Fibroblast of lung (primary cell): ENCODE data around the gene PRSS12. TPM values are rescaled to one million over a fixed set of nuclear protein-coding genes. Genes with fewer than 3 reads are reported as not detected.

Experiments
- DNase-seq, 2 donors: peaks; one replicate each; pipeline versions ENCODE4 v3.0.0 to v3.0.0-alpha.2; 2010; ENCODE audit warnings: low read depth in 2 of 2
- H2AFZ ChIP-seq: 2 replicates; pipeline ENCODE4 v1.5.1; 2012; ENCODE audit warnings: low read length, control low read depth, inconsistent platforms
- H3K27ac ChIP-seq: 2 replicates; pipeline ENCODE4 v1.5.1; 2011; ENCODE audit warnings: low read length, control low read depth; ENCODE audit not compliant: insufficient read depth
- H3K27me3 ChIP-seq: 2 replicates; pipeline ENCODE4 v1.5.1; 2011; ENCODE audit warnings: mild to moderate bottlenecking, low read length; ENCODE audit not compliant: control insufficient read depth, insufficient read depth
- H3K36me3 ChIP-seq: 2 replicates; pipeline ENCODE4 v1.5.1; 2011; ENCODE audit warnings: low read length; ENCODE audit not compliant: control insufficient read depth, insufficient read depth
- H3K4me1 ChIP-seq: 2 replicates; pipeline ENCODE4 v1.5.1; 2011; ENCODE audit warnings: low read length; ENCODE audit not compliant: control insufficient read depth, insufficient read depth; ENCODE audit errors: extremely low read depth
- H3K4me2 ChIP-seq: 2 replicates; pipeline ENCODE4 v1.5.1; 2011; ENCODE audit warnings: low read length, control low read depth; ENCODE audit not compliant: insufficient read depth; ENCODE audit errors: extremely low read depth
- H3K4me3 ChIP-seq, 4 experiments: fragments of 200-600 bp in 1 of 4; sonication (generic) in 1 of 4; replicated peaks in 1 of 4; 2 replicates each; pipeline ENCODE4 v1.5.1; 2011 to 2016; ENCODE audit warnings: low read length in 4 of 4, low read depth in 3 of 4, mild to moderate bottlenecking in 3 of 4, control low read depth in 2 of 4, inconsistent platforms in 1 of 4, mixed read lengths in 1 of 4; ENCODE audit not compliant: insufficient read depth in 1 of 4; ENCODE audit errors: control extremely low read depth in 1 of 4
- H3K79me2 ChIP-seq: 2 replicates; pipeline ENCODE4 v1.5.1; 2012; ENCODE audit warnings: mild to moderate bottlenecking, low read length, inconsistent platforms; ENCODE audit not compliant: control insufficient read depth, insufficient read depth
- H3K9ac ChIP-seq: 2 replicates; pipeline ENCODE4 v1.5.1; 2011; ENCODE audit warnings: mild to moderate bottlenecking, low read length, control low read depth; ENCODE audit not compliant: insufficient read depth
- H3K9me3 ChIP-seq: 2 replicates; pipeline ENCODE4 v1.5.1; 2012; ENCODE audit warnings: low read depth, low read length; ENCODE audit not compliant: control insufficient read depth, insufficient read depth
- H4K20me1 ChIP-seq: 2 replicates; pipeline ENCODE4 v1.5.1; 2011; ENCODE audit warnings: low read length; ENCODE audit not compliant: control insufficient read depth, insufficient read depth; ENCODE audit errors: extremely low read depth
- CTCF ChIP-seq, 2 donors: IDR thresholded peaks in 1 of 2; conservative IDR thresholded peaks in 1 of 2; 1 replicate in 1 of 2; 2 replicates in 1 of 2; pipeline ENCODE4 v1.5.1; 2011 to 2012; ENCODE audit warnings: low read length in 2 of 2, control low read depth in 1 of 2, inconsistent platforms in 1 of 2, low read depth in 1 of 2, mild to moderate bottlenecking in 1 of 2
- EZH2 ChIP-seq: IDR thresholded peaks from 2 replicates; pipeline ENCODE4 v1.5.1; 2012; ENCODE audit warnings: low read length, control low read depth, mild to moderate bottlenecking; ENCODE audit errors: missing control alignments
- polyA plus RNA-seq, 2 donors: library from polyadenylated mRNA; depleted of rRNA in 1 of 2; stranded (reverse) in 1 of 2; unstranded in 1 of 2; fragments of >200 nt; gene quantifications; 2 replicates each; pipeline ENCODE4 v1.2.1, GENCODE V29; 2011 to 2012; ENCODE audit warnings: missing spikeins in 1 of 2
- total RNA-seq: library from RNA; depleted of rRNA; stranded (reverse); fragments of >200 nt; gene quantifications from 2 replicates; pipeline ENCODE4 v1.2.1, GENCODE V29; 2014

Gene PRSS12
- total and polyA plus RNA-seq, 2 donors (not counting 1 experiment from before 2014, with no cell fraction given), result 59.9 to 104 TPM

GRCh38 chr4:118356731-118357130 lies 3.9 kb upstream of the PRSS12 start:
- Histone ChIP-seq H3K36me3 (no peaks in the 10 kb centered on the region), H3K4me1 (peaks cover 2% of the 10 kb centered on the region), H2AFZ (no peak overlapping the region), H3K4me3 (no peak overlapping the region), H4K20me1 (no peaks in the 10 kb centered on the region), H3K79me2 (peaks cover 8% of the 10 kb centered on the region), H3K9me3 (no peaks in the 10 kb centered on the region), H3K27me3 (no peaks in the 10 kb centered on the region), H3K9ac (no peak overlapping the region), H3K27ac (no peak overlapping the region), H3K4me2 (no peak overlapping the region)
- peak in 1 of 2 donors; percentile 49 for DNase-seq
- TF ChIP-seq EZH2 (no peak), CTCF (conservative IDR thresholded peaks at IDR 0.05 in 1 of 2, IDR thresholded peaks at IDR 0.05 in 1 of 2; ENCODE audit: low read depth in 1 of 2, low read length in 2 of 2) (no peak)

- Histone ChIP-seq H2AFZ (no peak overlapping the region), H3K79me2 (peaks cover 13% of the 10 kb centered on the region), H4K20me1 (no peaks in the 10 kb centered on the region), H3K4me3 (no peak overlapping the region), H3K9ac (no peak overlapping the region), H3K9me3 (no peaks in the 10 kb centered on the region), H3K27ac (no peak overlapping the region), H3K4me2 (no peak overlapping the region), H3K4me1 (peaks cover 2% of the 10 kb centered on the region), H3K36me3 (no peaks in the 10 kb centered on the region), H3K27me3 (no peaks in the 10 kb centered on the region)
- no peak for DNase-seq
- no peak for TF ChIP-seq CTCF (conservative IDR thresholded peaks at IDR 0.05 in 1 of 2, IDR thresholded peaks at IDR 0.05 in 1 of 2; ENCODE audit: low read depth in 1 of 2, low read length in 2 of 2)
- no peak for TF ChIP-seq EZH2
These were observed 3.3 kb upstream of the PRSS12 start for GRCh38 chr4:118356111-118356510.

GRCh38 chr4:118354913-118355312 lies 2.1 kb upstream of the PRSS12 start:
- Histone ChIP-seq H3K4me1 (peaks cover 2% of the 10 kb centered on the region), H3K4me3 (no peak overlapping the region), H3K27ac (no peak overlapping the region), H3K36me3 (no peaks in the 10 kb centered on the region), H3K9ac (no peak overlapping the region), H3K4me2 (no peak overlapping the region), H3K27me3 (no peaks in the 10 kb centered on the region), H3K79me2 (peaks cover 25% of the 10 kb centered on the region), H3K9me3 (no peaks in the 10 kb centered on the region), H4K20me1 (no peaks in the 10 kb centered on the region), H2AFZ (no peak overlapping the region)
- DNase-seq, result no peak
- TF ChIP-seq EZH2 (no peak), CTCF (conservative IDR thresholded peaks at IDR 0.05 in 1 of 2, IDR thresholded peaks at IDR 0.05 in 1 of 2; ENCODE audit: low read depth in 1 of 2, low read length in 2 of 2) (no peak)
